Naive B cell (primary cell): ENCODE data around the gene C17orf114. TPM values are rescaled to one million over a fixed set of nuclear protein-coding genes. Genes with fewer than 3 reads are reported as not detected.
A peak's percentile ranks its signal among the peaks of the same experiment; 100 is the strongest.

ENCODE experiments used
- ATAC-seq, 2 donors: fragments of 150-1000 bp; cut with Tn5 transposase; 2 replicates each; pipeline ENCODE4 v1.10.0; 2021; ENCODE audit warnings: low read depth in 2 of 2, mild to moderate bottlenecking in 2 of 2, moderate library complexity in 2 of 2
- DNase-seq: peaks from one replicate; pipeline ENCODE4 v3.0.0; 2022
- H3K27ac Mint-ChIP-seq, 6 donors: one replicate each; pipeline ENCODE4 v1.8.0; 2020 to 2022; ENCODE audit warnings: mild to moderate bottlenecking in 6 of 6, mixed read lengths in 6 of 6, moderate library complexity in 5 of 6, inconsistent platforms in 2 of 6
- H3K27me3 Mint-ChIP-seq, 3 donors: one replicate each; pipeline ENCODE4 v1.8.0; 2021 to 2022; ENCODE audit warnings: mixed read lengths in 3 of 3, mild to moderate bottlenecking in 1 of 3
- H3K36me3 Mint-ChIP-seq, 2 donors: one replicate each; pipeline ENCODE4 v1.8.0; 2020 to 2022; ENCODE audit warnings: mixed read lengths in 2 of 2, inconsistent platforms in 1 of 2, mild to moderate bottlenecking in 1 of 2
- H3K4me1 Mint-ChIP-seq, 3 donors: one replicate each; pipeline ENCODE4 v1.8.0; 2020 to 2022; ENCODE audit warnings: mixed read lengths in 3 of 3, inconsistent platforms in 1 of 3, mild to moderate bottlenecking in 1 of 3, moderate library complexity in 1 of 3
- H3K4me3 Mint-ChIP-seq, 8 donors: one replicate each; pipeline ENCODE4 v1.8.0; 2020 to 2022; ENCODE audit warnings: mild to moderate bottlenecking in 8 of 8, mixed read lengths in 8 of 8, moderate library complexity in 8 of 8, inconsistent platforms in 2 of 8
- H3K9me3 Mint-ChIP-seq, 7 donors: one replicate each; pipeline ENCODE4 v1.8.0; 2020 to 2022; ENCODE audit warnings: mixed read lengths in 7 of 7, mild to moderate bottlenecking in 5 of 7, inconsistent platforms in 2 of 7, moderate library complexity in 1 of 7
- polyA plus RNA-seq, 6 donors: library from polyadenylated mRNA; unstranded; fragments of 300-500 nt; fragmentation: Illumina TruSeq; gene quantifications; one replicate each; pipeline ENCODE4 v1.2.3, GENCODE V29; 2021; ENCODE audit warnings: low read depth in 6 of 6

The C17orf114 gene

DNA sequence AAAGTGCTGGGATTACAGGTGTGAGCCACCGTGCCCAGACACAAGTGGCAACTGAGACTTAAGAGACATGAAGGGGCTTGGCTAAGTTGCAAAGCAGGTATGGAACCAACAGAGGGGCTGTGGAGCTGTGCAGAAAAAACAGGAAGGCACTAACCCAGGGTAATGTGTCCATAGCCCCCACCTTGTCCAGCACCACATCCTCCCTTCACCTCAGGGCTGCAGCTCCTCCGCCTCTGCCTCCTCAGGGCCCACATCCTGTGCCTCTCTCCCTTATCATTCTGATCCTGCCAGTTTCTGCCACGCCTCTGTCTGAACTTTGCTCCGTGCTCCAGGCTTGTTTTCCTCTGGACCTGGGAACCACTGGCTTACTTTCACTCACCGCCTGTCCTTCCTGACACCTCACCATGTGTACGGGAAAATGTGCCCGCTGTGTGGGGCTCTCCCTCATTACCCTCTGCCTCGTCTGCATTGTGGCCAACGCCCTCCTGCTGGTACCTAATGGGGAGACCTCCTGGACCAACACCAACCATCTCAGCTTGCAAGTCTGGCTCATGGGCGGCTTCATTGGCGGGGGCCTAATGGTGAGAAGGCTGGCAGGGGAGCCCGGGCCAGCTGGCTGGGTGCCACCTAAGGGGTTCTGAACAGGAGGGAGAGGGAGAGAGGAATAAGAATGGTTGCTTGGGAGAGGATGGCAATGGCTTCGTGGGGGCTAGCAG lies 30.5 kb downstream of the C17orf114 start, which contains the start of gene TM4SF5:
Gene TM4SF5 (plus strand): TSS at position 368 of the 716 bp plus-strand sequence. CDS start 37 bp downstream, at position 405.
- H3K4me3 Mint-ChIP-seq: no peak within 1 kb of the TSS

GRCh38 chr17:4769628-4770027 lies 32.5 kb downstream of the C17orf114 start:
- Mint-ChIP-seq H3K27ac (no peak overlapping the region), H3K4me1 (peaks cover 5 to 12% (median 12%) of the 10 kb centered on the region in 3 donors), H3K4me3 (no peak overlapping the region), H3K9me3 (no peaks in the 10 kb centered on the region), H3K36me3 (no peaks in the 10 kb centered on the region), H3K27me3 (peaks cover 10 to 24% (median 14%) of the 10 kb centered on the region in 3 donors)
- DNase-seq: no peak
- no peak for ATAC-seq

More for the DNA sequence above, 30.5 kb downstream of the C17orf114 start, which contains the start of gene TM4SF5:
- DNase-seq (no peak), ATAC-seq (no peak)
- Mint-ChIP-seq H3K9me3 (no peaks in the 10 kb centered on the region), H3K4me1 (peaks cover 4 to 15% (median 14%) of the 10 kb centered on the region in 3 donors), H3K27ac (no peak within 1 kb of the TSS), H3K36me3 (no peaks in the 10 kb centered on the region), H3K27me3 (peaks cover 14 to 24% (median 17%) of the 10 kb centered on the region in 3 donors)

- peaks cover 6 to 8% (median 8%) of the 10 kb centered on the region in 3 donors for H3K4me1 Mint-ChIP-seq
- no peaks in the 10 kb centered on the region for H3K9me3 Mint-ChIP-seq
- DNase-seq (no peak), ATAC-seq (no peak)
- H3K36me3 Mint-ChIP-seq: no peaks in the 10 kb centered on the region
- H3K27ac Mint-ChIP-seq: no peak overlapping the region
- H3K4me3 Mint-ChIP-seq: no peak overlapping the region
- H3K27me3 Mint-ChIP-seq: peaks cover 7 to 18% (median 8%) of the 10 kb centered on the region in 3 donors
Measured at GRCh38 chr17:4768298-4768697, 33.8 kb downstream of the C17orf114 start.

- DNase-seq: no peak
- ATAC-seq: no peak
- no peak overlapping the region for H3K27ac Mint-ChIP-seq
Measured at GRCh38 chr17:4766723-4767122, 35.4 kb downstream of the C17orf114 start.

GRCh38 chr17:4766201-4766600 lies 35.9 kb downstream of the C17orf114 start:
- ATAC-seq: no peak
- H3K4me3 Mint-ChIP-seq: no peak overlapping the region
- H3K4me1 Mint-ChIP-seq: peaks cover 4 to 7% (median 6%) of the 10 kb centered on the region in 3 donors
- H3K9me3 Mint-ChIP-seq: no peaks in the 10 kb centered on the region
- peaks cover 3 to 14% (median 8%) of the 10 kb centered on the region in 3 donors for H3K27me3 Mint-ChIP-seq
- no peak for DNase-seq
- H3K36me3 Mint-ChIP-seq: no peaks in the 10 kb centered on the region
- H3K27ac Mint-ChIP-seq: no peak overlapping the region

More at GRCh38 chr17:4766723-4767122, 35.4 kb downstream of the C17orf114 start:
- H3K27me3 Mint-ChIP-seq: peaks cover 4 to 14% (median 12%) of the 10 kb centered on the region in 3 donors
- H3K4me1 Mint-ChIP-seq: peaks cover 5 to 7% (median 6%) of the 10 kb centered on the region in 3 donors
- no peaks in the 10 kb centered on the region for H3K36me3 Mint-ChIP-seq
- H3K4me3 Mint-ChIP-seq: no peak overlapping the region
- H3K9me3 Mint-ChIP-seq: no peaks in the 10 kb centered on the region

GRCh38 chr17:4764595-4764994 lies 37.5 kb downstream of the C17orf114 start:
- Mint-ChIP-seq H3K9me3 (no peaks in the 10 kb centered on the region), H3K4me1 (peaks cover 4 to 7% (median 6%) of the 10 kb centered on the region in 3 donors), H3K4me3 (no peak overlapping the region), H3K36me3 (no peaks in the 10 kb centered on the region), H3K27me3 (peaks cover 7 to 18% (median 8%) of the 10 kb centered on the region in 3 donors), H3K27ac (no peak overlapping the region)
- DNase-seq: no peak
- peak in 1 of 2 donors; percentile 28 for ATAC-seq

GRCh38 chr17:4759776-4760236 lies 42.3 kb downstream of the C17orf114 start:
- DNase-seq: no peak
- Mint-ChIP-seq H3K4me1 (peaks cover 4 to 7% (median 6%) of the 10 kb centered on the region in 3 donors), H3K36me3 (no peaks in the 10 kb centered on the region), H3K4me3 (no peak overlapping the region), H3K27me3 (peaks cover 8 to 24% (median 13%) of the 10 kb centered on the region in 3 donors), H3K9me3 (no peaks in the 10 kb centered on the region), H3K27ac (no peak overlapping the region)
- no peak for ATAC-seq

DNA sequence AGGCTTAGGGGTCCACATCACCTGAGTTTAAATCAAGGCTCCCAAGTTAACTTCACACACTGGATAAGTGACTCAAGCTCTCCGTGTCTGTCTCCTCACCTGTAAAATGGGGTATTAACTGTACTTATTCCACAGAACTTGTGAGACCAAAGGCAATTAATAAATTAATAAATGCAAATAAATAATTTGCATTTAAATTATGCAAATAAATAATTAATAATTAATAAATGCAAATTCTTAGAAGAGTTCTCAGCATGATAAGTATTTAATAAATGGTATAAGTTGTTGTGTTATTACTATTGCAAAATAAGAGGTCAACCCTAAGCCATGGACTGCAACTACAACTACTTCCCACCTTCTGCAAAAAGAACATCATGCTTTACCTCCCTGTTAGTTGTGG lies 48.7 kb downstream of the C17orf114 start:
- Mint-ChIP-seq H3K36me3 (no peaks in the 10 kb centered on the region), H3K27me3 (peaks cover 22 to 57% (median 33%) of the 10 kb centered on the region in 3 donors), H3K4me3 (no peak overlapping the region), H3K9me3 (no peaks in the 10 kb centered on the region), H3K4me1 (peaks cover 3 to 4% (median 3%) of the 10 kb centered on the region in 3 donors), H3K27ac (no peak overlapping the region)
- DNase-seq: no peak
- no peak for ATAC-seq

GRCh38 chr17:4751932-4752331 lies 50.2 kb downstream of the C17orf114 start:
- ATAC-seq: no peak

More at GRCh38 chr17:4751932-4752331, 50.2 kb downstream of the C17orf114 start:
- Mint-ChIP-seq H3K9me3 (no peaks in the 10 kb centered on the region), H3K36me3 (no peaks in the 10 kb centered on the region), H3K4me1 (peaks cover 11 to 14% (median 12%) of the 10 kb centered on the region in 3 donors), H3K27me3 (peaks cover 20 to 60% (median 38%) of the 10 kb centered on the region in 3 donors), H3K27ac (no peak overlapping the region), H3K4me3 (no peak overlapping the region)
- DNase-seq: no peak

Other genes with a start within 250 kb of the C17orf114 start
- gene MYBBP1A, start 246.9 kb downstream of the C17orf114 start, polyA plus RNA-seq: 10 to 100 TPM in 5 of 6 donors, under 1 TPM in 1; 0.24 to 28.7 (median 13.4) TPM
- not detected for gene GGT6, start 241.8 kb downstream of the C17orf114 start, polyA plus RNA-seq
- not detected for gene SMTNL2, start 217.8 kb downstream of the C17orf114 start, polyA plus RNA-seq
- under 1 TPM in 1 of 6 donors, not detected in 5; 0.09 TPM for gene ALOX15, start 160.7 kb downstream of the C17orf114 start, polyA plus RNA-seq
- 10 to 100 TPM in 1 of 6 donors, 1 to 10 TPM in 5; 5.6 to 13.1 (median 9.1) TPM for gene PELP1, start 98.2 kb downstream of the C17orf114 start, polyA plus RNA-seq
- 10 to 100 TPM; 12.1 to 23.7 (median 14.9) TPM for gene ARRB2, start 91.7 kb downstream of the C17orf114 start, polyA plus RNA-seq
- gene MED11, start 70.9 kb downstream of the C17orf114 start, polyA plus RNA-seq: 10 to 100 TPM; 20.1 to 63.4 (median 48.3) TPM
- gene ZMYND15, start 62.5 kb downstream of the C17orf114 start, polyA plus RNA-seq: under 1 TPM in 1 of 6 donors, not detected in 5; 0.40 TPM
- gene CXCL16, start 62.4 kb downstream of the C17orf114 start, polyA plus RNA-seq: 10 to 100 TPM; 12.2 to 19.8 (median 18.4) TPM
- not detected for gene TM4SF5, start 30.4 kb downstream of the C17orf114 start, polyA plus RNA-seq
- not detected for gene VMO1, start 16.0 kb downstream of the C17orf114 start, polyA plus RNA-seq
- not detected for gene GLTPD2, start 13.4 kb downstream of the C17orf114 start, polyA plus RNA-seq
- 100 to 1,000 TPM; 237 to 479 (median 273) TPM for gene PSMB6, start 6.2 kb downstream of the C17orf114 start, polyA plus RNA-seq
- 1 to 10 TPM in 5 of 6 donors, under 1 TPM in 1; 0.54 to 4.6 (median 3.7) TPM for gene PLD2, start 4.8 kb upstream of the C17orf114 start, polyA plus RNA-seq
- gene MINK1, start 31.0 kb upstream of the C17orf114 start, polyA plus RNA-seq: 10 to 100 TPM in 1 of 6 donors, 1 to 10 TPM in 5; 1.1 to 13.6 (median 6.6) TPM
- gene C17orf107, start 97.2 kb upstream of the C17orf114 start, polyA plus RNA-seq: 1 to 10 TPM in 5 of 6 donors, not detected in 1; 1.6 to 2.6 (median 2.1) TPM
- under 1 TPM in 5 of 6 donors, not detected in 1; 0.18 to 0.59 (median 0.37) TPM for gene CHRNE, start 100.8 kb upstream of the C17orf114 start, polyA plus RNA-seq
- gene GP1BA, start 129.9 kb upstream of the C17orf114 start, polyA plus RNA-seq: under 1 TPM in 4 of 6 donors, not detected in 2; 0.42 to 1.00 (median 0.56) TPM
- 10 to 100 TPM; 61.0 to 89.1 (median 71.4) TPM for gene SLC25A11, start 137.7 kb upstream of the C17orf114 start, polyA plus RNA-seq
- 10 to 100 TPM; 19.9 to 25.8 (median 22.7) TPM for gene RNF167, start 137.9 kb upstream of the C17orf114 start, polyA plus RNA-seq
- gene PFN1, start 146.2 kb upstream of the C17orf114 start, polyA plus RNA-seq: 1,000 to 10,000 TPM; 1,151 to 1,601 (median 1,370) TPM
- 1 to 10 TPM in 4 of 6 donors, under 1 TPM in 1, not detected in 1; 0.79 to 3.2 (median 1.2) TPM for gene ENO3, start 148.8 kb upstream of the C17orf114 start, polyA plus RNA-seq
- 100 to 1,000 TPM in 3 of 6 donors, 10 to 100 TPM in 3; 92.4 to 171 (median 104) TPM for gene SPAG7, start 165.5 kb upstream of the C17orf114 start, polyA plus RNA-seq
- gene CAMTA2, start 185.3 kb upstream of the C17orf114 start, polyA plus RNA-seq: 10 to 100 TPM in 1 of 6 donors, 1 to 10 TPM in 5; 3.3 to 16.7 (median 5.2) TPM
- under 1 TPM in 3 of 6 donors, not detected in 3; 0.40 to 0.98 (median 0.41) TPM for gene INCA1, start 195.2 kb upstream of the C17orf114 start, polyA plus RNA-seq
- gene KIF1C, start 195.6 kb upstream of the C17orf114 start, polyA plus RNA-seq: 1 to 10 TPM in 3 of 6 donors, under 1 TPM in 2, not detected in 1; 0.16 to 3.6 (median 2.0) TPM
- not detected for gene SLC52A1, start 233.1 kb upstream of the C17orf114 start, polyA plus RNA-seq